CD4-positive, alpha-beta T cell treated with Interleukin-15 for 1 hour (primary cell): Measurements from ENCODE around the gene AMOTL2.

Experiments
- DNase-seq: peaks from one replicate; pipeline ENCODE4 v3.0.0-alpha.2; 2020

The AMOTL2 gene

GRCh38 chr3:134374105-134374790, at the start of gene AMOTL2:
TSS of gene AMOTL2 (minus strand) at chr3:134374447. CDS start at chr3:134371433, 3,014 bp downstream.
- DNase-seq: peak; percentile 3

- no peak for DNase-seq
Measured at GRCh38 chr3:134423153-134423552, 48.9 kb upstream of the AMOTL2 start.

- DNase-seq: no peak
Measured at GRCh38 chr3:134419960-134420321, 45.7 kb upstream of the AMOTL2 start.

- DNase-seq: no peak
Measured at GRCh38 chr3:134419214-134419959, 45.1 kb upstream of the AMOTL2 start.

- no peak for DNase-seq
Measured at GRCh38 chr3:134409041-134409440, 34.8 kb upstream of the AMOTL2 start.

- no peak for DNase-seq
Measured at GRCh38 chr3:134407239-134407625, 33.0 kb upstream of the AMOTL2 start.

GRCh38 chr3:134406331-134407238, 32.3 kb upstream of the AMOTL2 start:
- DNase-seq: no peak

- DNase-seq: no peak
Measured at GRCh38 chr3:134404366-134404885, 30.2 kb upstream of the AMOTL2 start.

- DNase-seq: no peak
Measured at GRCh38 chr3:134397755-134398154, 23.5 kb upstream of the AMOTL2 start.

- no peak for DNase-seq
Measured at GRCh38 chr3:134395103-134395502, 20.9 kb upstream of the AMOTL2 start.

- no peak for DNase-seq
Measured at GRCh38 chr3:134394380-134394779, 20.1 kb upstream of the AMOTL2 start.

GRCh38 chr3:134393074-134393473, 18.8 kb upstream of the AMOTL2 start:
- no peak for DNase-seq

- no peak for DNase-seq
Measured at GRCh38 chr3:134392336-134392983, 18.2 kb upstream of the AMOTL2 start.

GRCh38 chr3:134389865-134390264, 15.6 kb upstream of the AMOTL2 start:
- DNase-seq: no peak

GRCh38 chr3:134388788-134389485, 14.7 kb upstream of the AMOTL2 start:
- no peak for DNase-seq

- DNase-seq: no peak
Measured at GRCh38 chr3:134388292-134388691, 14.0 kb upstream of the AMOTL2 start.

- no peak for DNase-seq
Measured at GRCh38 chr3:134387293-134387692, 13.0 kb upstream of the AMOTL2 start.

- no peak for DNase-seq
Measured at GRCh38 chr3:134384963-134385362, 10.7 kb upstream of the AMOTL2 start.

- DNase-seq: peak; percentile 9
Measured at GRCh38 chr3:134381831-134382442, 7.7 kb upstream of the AMOTL2 start.

- no peak for DNase-seq
Measured at GRCh38 chr3:134381076-134381475, 6.8 kb upstream of the AMOTL2 start.

- DNase-seq: no peak
Measured at GRCh38 chr3:134380249-134380648, 6.0 kb upstream of the AMOTL2 start.

- DNase-seq: no peak
Measured at GRCh38 chr3:134378818-134379217, 4.6 kb upstream of the AMOTL2 start.
